GM18517 (cell line): ENCODE measurements around the gene ZFHX2.

Source experiments
- ATAC-seq: cut with Tn5 transposase; IDR thresholded peaks from one replicate; pipeline ENCODE4 v1.9.1; 2021; ENCODE audit warnings: mild to moderate bottlenecking, moderate library complexity; ENCODE audit not compliant: unreplicated experiment

Gene ZFHX2

DNA sequence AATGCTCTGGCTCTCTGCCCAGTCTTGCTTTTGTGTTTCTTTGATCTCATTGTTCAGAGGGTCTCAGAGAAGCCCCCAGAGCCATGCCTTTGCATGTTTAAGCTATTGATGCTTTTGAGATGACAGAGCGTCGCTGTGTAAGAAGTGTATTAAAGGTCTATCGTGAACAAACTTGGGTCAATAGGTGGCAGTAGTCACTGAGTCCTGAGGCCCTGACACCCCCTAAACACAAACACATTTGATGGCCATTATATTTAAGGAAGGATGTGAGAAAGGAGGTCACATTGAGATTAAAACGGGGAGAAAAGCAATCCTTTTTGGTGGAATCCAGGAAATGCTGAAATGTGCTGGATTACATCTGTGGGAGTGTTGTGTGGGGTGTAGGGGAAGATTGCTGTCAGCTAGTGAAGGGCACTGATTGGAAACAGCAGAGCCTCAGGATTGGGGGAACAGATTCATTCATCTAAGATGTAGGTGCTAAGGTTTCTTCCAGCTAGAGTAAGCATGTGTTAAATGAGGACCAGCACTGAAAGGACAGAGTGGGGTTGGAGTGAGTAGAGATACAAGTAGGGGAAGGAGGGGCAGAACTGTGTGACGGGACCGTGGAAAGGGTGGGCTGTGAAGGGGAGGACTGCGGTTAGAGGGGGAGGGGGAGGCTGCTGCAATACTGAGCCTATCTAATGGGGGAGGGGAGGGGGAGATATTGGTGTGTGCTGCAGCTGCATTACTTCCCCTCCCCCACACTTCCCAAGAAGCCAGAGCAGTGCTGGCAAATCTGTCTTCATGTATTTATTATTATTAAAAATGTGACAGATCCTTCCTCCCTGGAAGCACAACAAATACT is 69.4 kb downstream of the ZFHX2 start:
- ATAC-seq = no peak

DNA sequence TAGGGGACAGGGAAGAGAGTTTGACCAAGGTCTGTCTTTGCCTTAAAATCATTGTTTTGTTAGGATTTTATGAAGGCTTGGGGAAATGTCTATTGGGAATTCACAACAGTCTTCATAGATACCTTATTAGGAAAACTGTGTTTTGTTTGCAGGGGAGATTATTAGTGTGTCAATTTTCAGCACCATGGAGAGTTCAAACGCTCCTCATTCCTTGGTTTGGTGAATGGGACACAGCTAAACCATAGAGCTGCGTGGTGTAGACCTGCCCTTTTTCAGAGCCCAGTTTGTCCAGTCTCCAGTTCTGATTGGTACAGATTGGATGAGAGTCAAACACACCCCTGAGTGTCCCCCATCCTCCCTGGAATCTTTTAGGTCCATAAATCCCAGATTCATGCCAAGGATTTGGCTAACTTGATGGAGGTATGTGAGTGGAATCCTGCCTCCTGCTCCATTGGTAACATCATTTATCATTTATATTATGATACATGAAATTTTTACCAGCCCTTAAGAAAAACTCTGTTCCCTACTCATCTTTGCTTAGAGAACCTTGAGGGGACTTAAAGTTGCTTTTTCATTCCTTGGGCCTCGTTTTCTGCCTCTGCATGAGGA is 70.1 kb downstream of the ZFHX2 start:
- no peak for ATAC-seq

DNA sequence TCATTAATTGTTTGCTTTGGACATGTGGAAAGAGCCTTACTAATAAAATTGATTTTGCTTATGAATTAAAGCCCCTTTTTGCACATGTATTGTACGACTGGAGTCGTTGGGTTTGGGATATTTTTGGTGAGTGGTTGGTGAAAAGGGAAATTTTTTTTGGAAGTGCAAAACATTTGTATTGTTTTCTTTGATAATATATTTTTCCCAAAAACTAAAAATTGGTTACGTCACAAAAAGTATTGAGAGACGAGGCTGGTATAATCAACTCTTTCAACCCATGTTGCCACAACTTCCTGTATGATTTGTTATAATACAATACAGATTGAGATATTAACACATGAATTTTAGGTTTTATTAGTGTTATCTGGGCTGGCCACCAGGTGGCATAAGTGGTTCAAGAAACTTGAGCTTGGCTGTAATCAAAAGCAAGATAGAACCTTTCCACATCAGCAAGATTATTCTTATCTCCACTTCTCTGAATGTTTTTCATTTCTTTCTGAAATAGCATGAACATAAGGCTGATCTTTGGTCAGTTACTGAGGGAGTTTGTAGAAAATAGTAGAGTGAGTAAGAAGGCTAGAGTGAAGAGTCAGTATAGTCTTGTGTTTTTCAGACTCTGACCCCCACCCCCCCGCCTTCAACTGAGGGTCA is 73.3 kb downstream of the ZFHX2 start:
- ATAC-seq = no peak

DNA sequence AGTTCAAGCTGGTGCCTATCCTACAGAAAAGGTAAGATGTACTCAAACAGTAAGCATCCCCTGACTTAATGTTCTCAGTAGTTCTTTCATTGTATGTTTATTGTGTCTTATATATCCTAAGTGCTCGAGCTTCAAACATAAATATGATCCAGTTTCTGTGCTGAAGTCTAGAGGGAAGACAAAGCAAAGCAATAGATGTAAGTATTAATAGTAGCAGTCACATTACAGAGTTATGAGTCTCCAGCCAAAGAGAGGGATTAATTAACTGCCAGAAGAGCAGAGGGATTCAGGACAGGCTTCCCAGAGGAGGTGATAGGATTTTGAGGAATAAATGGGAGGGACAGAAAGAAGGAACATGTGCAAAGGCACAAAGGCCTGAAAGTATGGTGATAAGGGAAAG is 80.6 kb downstream of the ZFHX2 start:
- ATAC-seq = no peak
